ENCODE data around the gene MFAP2. TPM values are rescaled to one million over a fixed set of nuclear protein-coding genes. Genes with fewer than 3 reads are reported as not detected.

MFAP2 gene
- total RNA-seq, 2 donors from 2014 or later, result 1.4 to 6.0 TPM

GRCh38 chr1:17005365-17005740 is 24.9 kb upstream of the MFAP2 start:
- Histone ChIP-seq H3K27me3 (no peaks in the 10 kb centered on the region), H3K36me3 (no peaks in the 10 kb centered on the region), H3K4me1 (peaks cover 6% of the 10 kb centered on the region), H3K9me3 (no peaks in the 10 kb centered on the region), H3K27ac (no peak overlapping the region), H3K4me3 (no peak overlapping the region), H3K9ac (ENCODE audit: low read depth in 2 of 2, low read length in 2 of 2) (no peak overlapping the region)
- no peak for DNase-seq
- TF ChIP-seq CTCF (IDR thresholded peaks at IDR 0.05), result no peak
- intact Hi-C loops (cut with DNase I), result no loop called here

DNA sequence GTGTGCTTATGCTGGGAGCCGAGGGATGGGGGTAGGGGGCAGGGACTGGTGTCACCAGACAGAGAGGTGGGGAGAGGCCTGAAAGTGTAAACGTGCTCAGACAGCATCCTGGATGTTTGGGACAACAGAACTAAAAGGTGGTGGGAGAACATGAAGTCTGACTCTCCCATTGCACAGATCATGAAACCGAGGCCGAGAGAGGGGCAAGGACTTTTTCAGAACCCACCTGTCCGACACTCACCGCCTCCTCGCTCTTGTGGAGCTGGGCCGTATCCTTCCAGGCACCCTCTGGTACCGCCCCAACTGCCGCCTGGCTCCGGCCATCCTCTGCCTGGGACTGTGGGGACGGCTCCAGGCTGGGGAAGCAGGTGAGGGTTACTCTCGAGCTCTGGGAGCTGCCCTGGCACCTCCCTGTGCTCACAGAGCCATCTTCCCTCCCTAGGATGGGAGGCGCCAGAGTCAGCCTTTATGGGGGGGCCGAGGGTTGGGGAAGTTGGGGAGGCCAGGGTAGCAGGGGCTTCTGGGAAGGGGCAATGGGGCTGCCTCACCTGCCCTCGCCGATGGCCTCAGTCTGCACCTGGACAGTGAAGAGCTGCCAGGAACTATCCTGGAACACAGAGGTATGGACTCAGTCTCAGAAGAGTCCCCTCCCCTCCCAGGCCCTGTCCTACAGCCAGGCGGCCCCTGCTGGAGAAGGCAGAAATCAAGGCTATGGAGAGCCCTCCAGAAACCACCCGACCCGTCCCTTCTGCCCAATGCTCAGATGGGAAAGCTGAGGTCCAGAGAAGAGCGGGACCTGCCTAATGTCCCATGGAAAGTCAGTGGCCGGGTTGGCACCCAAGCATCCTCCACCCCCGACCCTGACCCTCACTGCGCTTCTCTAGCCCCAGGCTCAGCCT is 24.3 kb upstream of the MFAP2 start:
- H3K4me3 ChIP-seq, result no peak overlapping the region
- no peaks in the 10 kb centered on the region for H3K36me3 ChIP-seq
- no peaks in the 10 kb centered on the region for H3K9me3 ChIP-seq
- H3K9ac ChIP-seq (ENCODE audit: low read depth in 2 of 2, low read length in 2 of 2), result no peak overlapping the region
- intact Hi-C loops (cut with DNase I), result no loop called here
- no peaks in the 10 kb centered on the region for H3K27me3 ChIP-seq
- no peak for TF ChIP-seq CTCF (IDR thresholded peaks at IDR 0.05)
- no peak for DNase-seq
- no peak overlapping the region for H3K27ac ChIP-seq
- H3K4me1 ChIP-seq, result peaks cover 1% of the 10 kb centered on the region

GRCh38 chr1:17002524-17002902 is 22.1 kb upstream of the MFAP2 start:
- no peak overlapping the region for H3K4me3 ChIP-seq
- H3K9me3 ChIP-seq, result no peaks in the 10 kb centered on the region
- no peaks in the 10 kb centered on the region for H3K27me3 ChIP-seq
- DNase-seq, result no peak
- no peaks in the 10 kb centered on the region for H3K36me3 ChIP-seq
- no peaks in the 10 kb centered on the region for H3K4me1 ChIP-seq
- TF ChIP-seq CTCF (IDR thresholded peaks at IDR 0.05), result no peak
- intact Hi-C loops (cut with DNase I), result no loop called here
- no peak overlapping the region for H3K27ac ChIP-seq
- H3K9ac ChIP-seq (ENCODE audit: low read depth in 2 of 2, low read length in 2 of 2), result no peak overlapping the region

DNA sequence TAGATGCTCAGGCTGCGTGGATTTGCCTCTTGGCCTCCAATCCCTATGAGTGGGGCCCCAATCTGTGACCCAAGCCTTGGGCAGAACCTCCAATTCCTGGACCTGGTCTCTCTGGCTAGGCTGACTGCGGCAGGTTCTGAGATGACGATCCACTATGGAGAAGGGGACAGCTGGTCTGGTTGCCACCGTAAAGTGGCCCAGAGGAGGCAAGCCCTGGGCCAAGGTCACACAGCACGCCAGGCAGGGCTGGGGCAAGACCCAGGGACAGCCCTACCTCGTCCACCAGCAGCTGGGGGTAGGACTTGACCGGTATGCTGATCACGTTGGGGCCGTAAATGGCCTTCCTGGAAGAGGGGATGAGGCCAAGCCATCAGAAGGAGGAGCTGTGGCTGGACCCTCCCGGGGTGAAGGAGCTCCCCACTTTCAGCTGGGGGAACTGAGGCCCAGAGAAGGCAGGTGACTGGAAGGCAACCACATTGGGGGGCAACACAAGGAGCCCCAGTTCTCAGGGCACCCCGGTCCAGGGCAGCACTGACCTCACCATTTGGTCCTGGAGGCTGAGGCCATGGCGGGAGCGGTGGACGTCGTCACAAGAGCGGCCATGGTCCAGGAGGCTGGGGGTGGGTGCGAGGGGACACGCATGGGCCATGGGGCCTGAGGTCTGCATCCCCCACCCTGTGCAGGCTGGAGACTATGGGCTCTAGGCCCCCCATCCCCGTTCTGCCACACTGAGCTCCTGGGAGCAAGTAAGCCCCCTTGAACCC is 21.5 kb upstream of the MFAP2 start:
- no peaks in the 10 kb centered on the region for H3K9me3 ChIP-seq
- no peak for TF ChIP-seq CTCF (IDR thresholded peaks at IDR 0.05)
- no peak overlapping the region for H3K4me3 ChIP-seq
- DNase-seq, result no peak
- no peak overlapping the region for H3K27ac ChIP-seq
- intact Hi-C loops (cut with DNase I), result no loop called here
- H3K36me3 ChIP-seq, result no peaks in the 10 kb centered on the region
- H3K27me3 ChIP-seq, result no peaks in the 10 kb centered on the region
- no peaks in the 10 kb centered on the region for H3K4me1 ChIP-seq
- H3K9ac ChIP-seq (ENCODE audit: low read depth in 2 of 2, low read length in 2 of 2), result no peak overlapping the region

DNA sequence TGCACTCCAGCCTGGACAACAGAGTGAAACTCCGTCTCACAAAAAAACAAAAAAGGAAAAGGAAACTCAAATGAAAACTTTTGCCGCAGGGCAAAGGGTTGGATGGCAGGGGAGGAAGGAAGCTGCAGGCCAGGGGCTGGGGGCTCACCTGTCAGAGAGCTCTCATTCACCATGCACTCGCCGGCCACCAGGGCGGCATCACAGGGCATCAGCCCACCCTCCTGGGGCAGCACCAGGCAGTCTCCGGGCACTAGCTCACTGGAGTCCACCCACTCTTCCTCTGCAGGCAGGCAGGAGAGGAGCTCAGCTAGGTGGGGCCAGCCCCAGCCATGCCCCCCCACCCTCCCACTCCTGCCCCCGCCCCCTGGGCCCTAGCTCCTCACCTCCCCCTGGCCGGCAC is 19.4 kb upstream of the MFAP2 start:
- H3K36me3 ChIP-seq, result no peaks in the 10 kb centered on the region

More for the DNA sequence above, 19.4 kb upstream of the MFAP2 start:
- no peaks in the 10 kb centered on the region for H3K4me1 ChIP-seq
- H3K9ac ChIP-seq (ENCODE audit: low read depth in 2 of 2, low read length in 2 of 2), result no peak overlapping the region
- no peaks in the 10 kb centered on the region for H3K27me3 ChIP-seq
- no peak for TF ChIP-seq CTCF (IDR thresholded peaks at IDR 0.05)
- no peak for DNase-seq
- no peak overlapping the region for H3K4me3 ChIP-seq
- no peak overlapping the region for H3K27ac ChIP-seq
- intact Hi-C loops (cut with DNase I), result no loop called here
- H3K9me3 ChIP-seq, result no peaks in the 10 kb centered on the region

Measured in colonic mucosa (tissue), 4 donors.